ENCODE data around the gene ARL8A.
"Not testable (repeated sequence)": the region's sequence is repeated elsewhere in the genome, so short reads cannot be mapped to it uniquely, and the experiment has no call there.

ARL8A gene

GRCh38 chr1:202116287-202116686, 28.2 kb downstream of the ARL8A start:
- DNase-seq = no peak

GRCh38 chr1:202113690-202114300, 30.7 kb downstream of the ARL8A start:
- DNase-seq = no peak

- no peak for DNase-seq
Observed at GRCh38 chr1:202112859-202113689, 31.5 kb downstream of the ARL8A start.

GRCh38 chr1:202111589-202111988, 32.9 kb downstream of the ARL8A start:
- not testable (repeated sequence) for DNase-seq

GRCh38 chr1:202110977-202111376, 33.6 kb downstream of the ARL8A start:
- no peak for DNase-seq

- no peak for DNase-seq
Observed at GRCh38 chr1:202107801-202108731, 36.5 kb downstream of the ARL8A start.

GRCh38 chr1:202107321-202107761, 37.2 kb downstream of the ARL8A start:
- DNase-seq = no peak

- no peak for DNase-seq
Observed at GRCh38 chr1:202106340-202107254, 37.9 kb downstream of the ARL8A start.

GRCh38 chr1:202105571-202106339, 38.8 kb downstream of the ARL8A start:
- DNase-seq = no peak

- DNase-seq = no peak
Observed at GRCh38 chr1:202104073-202104472, 40.5 kb downstream of the ARL8A start.

- no peak for DNase-seq
Observed at GRCh38 chr1:202101184-202101583, 43.4 kb downstream of the ARL8A start.

- no peak for DNase-seq
Observed at GRCh38 chr1:202093858-202094257, 50.7 kb downstream of the ARL8A start.

GRCh38 chr1:202090994-202091393, 53.5 kb downstream of the ARL8A start:
- DNase-seq = no peak

GRCh38 chr1:202088206-202088605, 56.3 kb downstream of the ARL8A start:
- DNase-seq = no peak

- no peak for DNase-seq
Observed at GRCh38 chr1:202086579-202087350, 57.8 kb downstream of the ARL8A start.

- peak; percentile 45 for DNase-seq
Observed at GRCh38 chr1:202085682-202086373, 58.7 kb downstream of the ARL8A start.

GRCh38 chr1:202084791-202085681, 59.5 kb downstream of the ARL8A start:
- DNase-seq = peak; percentile 52
